ENCODE measurements around the gene SYT5. TPM values are rescaled to one million over a fixed set of nuclear protein-coding genes. Genes with fewer than 3 reads are reported as not detected.
A peak's percentile ranks its signal among the peaks of the same experiment; 100 is the strongest.

SYT5 gene
- total and polyA plus RNA-seq, 4 donors, result 0.06 to 0.40 (median 0.33) TPM; not detected in 1

DNA sequence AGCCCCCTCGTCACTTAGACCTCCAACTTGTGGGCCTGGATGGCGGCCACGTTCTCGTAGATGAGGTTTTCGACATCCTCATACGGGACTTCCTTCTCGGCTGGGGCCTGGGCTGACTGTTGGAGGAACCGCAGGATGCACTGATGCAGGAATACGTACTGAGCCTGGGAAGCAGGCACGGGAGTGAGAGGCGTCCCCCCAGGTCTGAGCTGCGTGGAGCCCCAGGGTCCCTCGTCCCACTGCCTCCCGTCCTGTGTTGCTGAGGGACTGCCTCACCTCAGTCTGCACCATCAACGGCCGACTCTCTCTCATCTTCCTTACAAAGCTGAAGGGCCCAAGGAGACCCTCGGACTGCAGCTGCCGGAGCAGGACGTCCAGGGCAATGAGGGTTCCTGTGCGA lies 1.7 kb upstream of the SYT5 start:
- TF ChIP-seq, protein P1, sequence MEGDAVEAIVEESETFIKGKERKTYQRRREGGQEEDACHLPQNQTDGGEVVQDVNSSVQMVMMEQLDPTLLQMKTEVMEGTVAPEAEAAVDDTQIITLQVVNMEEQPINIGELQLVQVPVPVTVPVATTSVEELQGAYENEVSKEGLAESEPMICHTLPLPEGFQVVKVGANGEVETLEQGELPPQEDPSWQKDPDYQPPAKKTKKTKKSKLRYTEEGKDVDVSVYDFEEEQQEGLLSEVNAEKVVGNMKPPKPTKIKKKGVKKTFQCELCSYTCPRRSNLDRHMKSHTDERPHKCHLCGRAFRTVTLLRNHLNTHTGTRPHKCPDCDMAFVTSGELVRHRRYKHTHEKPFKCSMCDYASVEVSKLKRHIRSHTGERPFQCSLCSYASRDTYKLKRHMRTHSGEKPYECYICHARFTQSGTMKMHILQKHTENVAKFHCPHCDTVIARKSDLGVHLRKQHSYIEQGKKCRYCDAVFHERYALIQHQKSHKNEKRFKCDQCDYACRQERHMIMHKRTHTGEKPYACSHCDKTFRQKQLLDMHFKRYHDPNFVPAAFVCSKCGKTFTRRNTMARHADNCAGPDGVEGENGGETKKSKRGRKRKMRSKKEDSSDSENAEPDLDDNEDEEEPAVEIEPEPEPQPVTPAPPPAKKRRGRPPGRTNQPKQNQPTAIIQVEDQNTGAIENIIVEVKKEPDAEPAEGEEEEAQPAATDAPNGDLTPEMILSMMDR (IDR thresholded peaks at IDR 0.05; ENCODE audit: control extremely low read depth, extremely low read depth), result no peak
- DNase-seq (no peak), ATAC-seq (ENCODE audit: insufficient read depth, low FRiP score) (no peak)
- Histone ChIP-seq H3K36me3 (ENCODE audit: control insufficient read depth in 4 of 4, insufficient read depth in 4 of 4, low read length in 4 of 4) (no peaks in the 10 kb centered on the region), H3K4me3 (no peak overlapping the region), H3K9ac (ENCODE audit: insufficient read depth in 1 of 2, low read length in 2 of 2) (no peak overlapping the region), H3K4me1 (ENCODE audit: control insufficient read depth in 5 of 5, insufficient read depth in 5 of 5, low read length in 5 of 5) (peaks cover 0 to 9% (median 0%) of the 10 kb centered on the region in 5 donors), H3K27ac (ENCODE audit: low read depth in 1 of 2, low read length in 1 of 2) (no peak overlapping the region), H3K9me3 (ENCODE audit: control insufficient read depth in 4 of 4, insufficient read depth in 3 of 4, low read length in 3 of 4) (peaks cover 0 to 6% (median 0%) of the 10 kb centered on the region in 4 donors), H3K27me3 (ENCODE audit: control insufficient read depth in 3 of 3, insufficient read depth in 3 of 3, low read length in 2 of 3) (peaks cover 12 to 39% (median 36%) of the 10 kb centered on the region in 3 donors)
- WGBS, 2 donors, result 63 to 65% methylated on average over 20 of the region's 20 CpGs

DNA sequence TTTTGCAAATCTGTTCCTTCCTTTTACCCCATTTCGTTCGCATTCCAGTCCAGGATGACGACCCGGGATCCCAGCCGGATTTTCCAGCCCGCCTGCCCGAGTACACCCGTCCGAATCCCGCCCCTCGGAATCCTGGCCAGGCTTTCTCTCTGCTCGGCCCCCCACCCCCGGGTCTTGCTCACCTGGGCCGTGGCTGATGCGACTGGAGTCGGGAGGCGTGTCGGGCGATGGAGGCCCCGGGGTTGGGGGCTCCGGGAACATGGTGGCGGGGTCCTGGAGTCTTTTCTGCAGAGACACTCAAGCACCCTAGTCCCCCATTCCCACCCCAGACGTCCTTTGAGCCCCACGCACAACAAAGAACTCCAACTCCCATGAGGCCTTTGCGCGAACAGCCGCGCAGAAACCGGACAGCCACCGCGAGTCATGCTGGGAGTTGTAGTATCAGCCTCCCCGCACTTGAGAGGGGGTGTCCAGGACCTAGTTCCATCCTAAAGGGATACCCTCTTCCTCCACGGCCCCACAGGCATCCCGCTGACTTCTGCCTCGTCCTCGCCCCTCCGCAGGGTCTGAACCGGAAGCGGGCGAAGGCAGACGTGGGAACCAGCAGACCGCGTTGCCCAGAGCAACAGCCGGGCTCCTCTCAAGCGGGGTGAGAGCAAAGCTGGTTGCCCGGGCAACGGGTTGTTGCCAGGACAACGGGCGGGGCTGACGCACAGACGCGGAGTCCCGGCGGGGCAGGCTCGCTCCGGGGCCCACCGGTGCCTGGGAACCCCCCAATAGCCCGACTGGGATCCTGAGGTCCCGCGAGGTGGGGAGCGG lies 1.1 kb downstream of the SYT5 start:
- Histone ChIP-seq H3K4me1 (ENCODE audit: control insufficient read depth in 5 of 5, insufficient read depth in 5 of 5, low read length in 5 of 5) (peaks cover 0 to 9% (median 0%) of the 10 kb centered on the region in 5 donors), H3K36me3 (ENCODE audit: control insufficient read depth in 4 of 4, insufficient read depth in 4 of 4, low read length in 4 of 4) (no peaks in the 10 kb centered on the region), H3K9me3 (ENCODE audit: control insufficient read depth in 4 of 4, insufficient read depth in 3 of 4, low read length in 3 of 4) (peaks cover 0 to 11% (median 0%) of the 10 kb centered on the region in 4 donors), H3K27me3 (ENCODE audit: control insufficient read depth in 3 of 3, insufficient read depth in 3 of 3, low read length in 2 of 3) (peaks cover 9 to 63% (median 42%) of the 10 kb centered on the region in 3 donors), H3K27ac (ENCODE audit: low read depth in 1 of 2, low read length in 1 of 2) (no peak overlapping the region), H3K9ac (ENCODE audit: insufficient read depth in 1 of 2, low read length in 2 of 2) (no peak overlapping the region), H3K4me3 (no peak overlapping the region)
- TF ChIP-seq, protein P1 (IDR thresholded peaks at IDR 0.05; ENCODE audit: control extremely low read depth, extremely low read depth), result no peak
- DNase-seq (peak; percentile 69 to 86 (median 81)), ATAC-seq (ENCODE audit: insufficient read depth, low FRiP score) (no peak)
- 4% methylated on average over 60 to 61 of the region's 61 CpGs for WGBS, 2 donors

DNA sequence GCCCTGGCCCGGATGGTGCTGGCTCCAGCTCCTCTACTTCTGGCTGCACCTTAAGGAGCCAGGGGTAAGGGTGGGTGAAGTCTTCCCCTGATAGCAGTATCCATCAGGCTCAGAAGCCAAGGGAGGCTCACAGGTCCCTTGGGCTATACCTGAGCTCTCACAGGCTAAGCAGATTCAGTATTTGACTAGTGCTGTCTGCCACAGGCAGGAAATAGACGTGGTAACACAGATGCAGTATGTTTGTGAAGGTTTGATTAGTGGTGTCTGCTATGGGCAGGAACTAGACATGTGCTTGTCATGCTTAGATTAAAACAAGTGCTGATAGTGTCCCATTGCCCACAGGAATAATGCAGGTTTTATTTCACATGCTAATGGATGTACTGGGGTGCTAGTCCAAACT lies 4.0 kb downstream of the SYT5 start:
- H3K9me3 ChIP-seq (ENCODE audit: control insufficient read depth in 4 of 4, insufficient read depth in 3 of 4, low read length in 3 of 4), result peaks cover 0 to 7% (median 0%) of the 10 kb centered on the region in 4 donors
- no peak overlapping the region for H3K4me3 ChIP-seq
- H3K27me3 ChIP-seq (ENCODE audit: control insufficient read depth in 3 of 3, insufficient read depth in 3 of 3, low read length in 2 of 3), result peaks cover 6 to 78% (median 54%) of the 10 kb centered on the region in 3 donors
- 35 to 36% methylated on average over 2 of the region's 2 CpGs for WGBS, 2 donors
- TF ChIP-seq, protein P1 (IDR thresholded peaks at IDR 0.05; ENCODE audit: control extremely low read depth, extremely low read depth), result no peak
- ATAC-seq (ENCODE audit: insufficient read depth, low FRiP score), result no peak
- H3K9ac ChIP-seq (ENCODE audit: insufficient read depth in 1 of 2, low read length in 2 of 2), result no peak overlapping the region
- H3K36me3 ChIP-seq (ENCODE audit: control insufficient read depth in 4 of 4, insufficient read depth in 4 of 4, low read length in 4 of 4), result no peaks in the 10 kb centered on the region
- H3K27ac ChIP-seq (ENCODE audit: low read depth in 1 of 2, low read length in 1 of 2), result no peak overlapping the region
- DNase-seq, result no peak
- H3K4me1 ChIP-seq (ENCODE audit: control insufficient read depth in 5 of 5, insufficient read depth in 5 of 5, low read length in 5 of 5), result peaks cover 0 to 13% (median 5%) of the 10 kb centered on the region in 5 donors

Measured in lung (tissue), 12 donors.